ENCODE measurements around the gene RIPOR3. TPM values are rescaled to one million over a fixed set of nuclear protein-coding genes. Genes with fewer than 3 reads are reported as not detected.

The RIPOR3 gene
- total and polyA plus RNA-seq, 9 of the 15 experiments (the other 6 are each of a cell fraction or from before 2014, with no cell fraction given), result 3.3 to 62.7 (median 21.4) TPM

DNA sequence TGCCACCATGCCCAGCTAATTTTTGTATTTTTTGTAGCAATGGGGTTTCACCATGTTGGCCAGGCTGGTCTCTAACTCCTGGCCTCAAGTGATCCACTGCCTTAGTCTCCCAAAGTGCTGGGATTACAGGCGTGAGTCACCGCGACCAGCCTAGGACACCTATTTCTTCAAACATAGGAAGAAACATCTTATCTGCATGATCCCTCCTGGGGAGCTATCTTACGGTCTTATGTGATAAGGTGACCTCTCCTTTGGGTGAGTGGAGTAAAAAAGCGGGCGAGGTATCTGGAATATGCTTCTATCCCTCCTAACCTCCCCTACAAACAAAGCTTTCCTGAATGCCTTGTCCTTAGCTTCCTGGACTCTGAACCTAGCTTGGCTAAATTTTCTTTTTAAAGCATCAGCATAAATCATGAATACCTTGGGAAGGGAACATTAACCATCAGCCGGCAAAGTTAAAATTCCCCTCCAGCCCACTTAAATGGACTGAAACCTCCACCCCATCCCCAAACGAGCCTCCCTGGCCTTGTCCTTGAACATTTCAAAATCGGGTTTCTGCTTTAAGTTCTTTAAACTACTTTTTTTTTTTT is 24.5 kb downstream of the RIPOR3 start (continued):
- no peak for TF ChIP-seq ZNF507 (tag; conservative IDR thresholded peaks at IDR 0.05)
- no peak for TF ChIP-seq ZNF197 (CRISPR knock-in tag; IDR thresholded peaks at IDR 0.05; ENCODE audit: low read depth)
- TF ChIP-seq, protein P1, sequence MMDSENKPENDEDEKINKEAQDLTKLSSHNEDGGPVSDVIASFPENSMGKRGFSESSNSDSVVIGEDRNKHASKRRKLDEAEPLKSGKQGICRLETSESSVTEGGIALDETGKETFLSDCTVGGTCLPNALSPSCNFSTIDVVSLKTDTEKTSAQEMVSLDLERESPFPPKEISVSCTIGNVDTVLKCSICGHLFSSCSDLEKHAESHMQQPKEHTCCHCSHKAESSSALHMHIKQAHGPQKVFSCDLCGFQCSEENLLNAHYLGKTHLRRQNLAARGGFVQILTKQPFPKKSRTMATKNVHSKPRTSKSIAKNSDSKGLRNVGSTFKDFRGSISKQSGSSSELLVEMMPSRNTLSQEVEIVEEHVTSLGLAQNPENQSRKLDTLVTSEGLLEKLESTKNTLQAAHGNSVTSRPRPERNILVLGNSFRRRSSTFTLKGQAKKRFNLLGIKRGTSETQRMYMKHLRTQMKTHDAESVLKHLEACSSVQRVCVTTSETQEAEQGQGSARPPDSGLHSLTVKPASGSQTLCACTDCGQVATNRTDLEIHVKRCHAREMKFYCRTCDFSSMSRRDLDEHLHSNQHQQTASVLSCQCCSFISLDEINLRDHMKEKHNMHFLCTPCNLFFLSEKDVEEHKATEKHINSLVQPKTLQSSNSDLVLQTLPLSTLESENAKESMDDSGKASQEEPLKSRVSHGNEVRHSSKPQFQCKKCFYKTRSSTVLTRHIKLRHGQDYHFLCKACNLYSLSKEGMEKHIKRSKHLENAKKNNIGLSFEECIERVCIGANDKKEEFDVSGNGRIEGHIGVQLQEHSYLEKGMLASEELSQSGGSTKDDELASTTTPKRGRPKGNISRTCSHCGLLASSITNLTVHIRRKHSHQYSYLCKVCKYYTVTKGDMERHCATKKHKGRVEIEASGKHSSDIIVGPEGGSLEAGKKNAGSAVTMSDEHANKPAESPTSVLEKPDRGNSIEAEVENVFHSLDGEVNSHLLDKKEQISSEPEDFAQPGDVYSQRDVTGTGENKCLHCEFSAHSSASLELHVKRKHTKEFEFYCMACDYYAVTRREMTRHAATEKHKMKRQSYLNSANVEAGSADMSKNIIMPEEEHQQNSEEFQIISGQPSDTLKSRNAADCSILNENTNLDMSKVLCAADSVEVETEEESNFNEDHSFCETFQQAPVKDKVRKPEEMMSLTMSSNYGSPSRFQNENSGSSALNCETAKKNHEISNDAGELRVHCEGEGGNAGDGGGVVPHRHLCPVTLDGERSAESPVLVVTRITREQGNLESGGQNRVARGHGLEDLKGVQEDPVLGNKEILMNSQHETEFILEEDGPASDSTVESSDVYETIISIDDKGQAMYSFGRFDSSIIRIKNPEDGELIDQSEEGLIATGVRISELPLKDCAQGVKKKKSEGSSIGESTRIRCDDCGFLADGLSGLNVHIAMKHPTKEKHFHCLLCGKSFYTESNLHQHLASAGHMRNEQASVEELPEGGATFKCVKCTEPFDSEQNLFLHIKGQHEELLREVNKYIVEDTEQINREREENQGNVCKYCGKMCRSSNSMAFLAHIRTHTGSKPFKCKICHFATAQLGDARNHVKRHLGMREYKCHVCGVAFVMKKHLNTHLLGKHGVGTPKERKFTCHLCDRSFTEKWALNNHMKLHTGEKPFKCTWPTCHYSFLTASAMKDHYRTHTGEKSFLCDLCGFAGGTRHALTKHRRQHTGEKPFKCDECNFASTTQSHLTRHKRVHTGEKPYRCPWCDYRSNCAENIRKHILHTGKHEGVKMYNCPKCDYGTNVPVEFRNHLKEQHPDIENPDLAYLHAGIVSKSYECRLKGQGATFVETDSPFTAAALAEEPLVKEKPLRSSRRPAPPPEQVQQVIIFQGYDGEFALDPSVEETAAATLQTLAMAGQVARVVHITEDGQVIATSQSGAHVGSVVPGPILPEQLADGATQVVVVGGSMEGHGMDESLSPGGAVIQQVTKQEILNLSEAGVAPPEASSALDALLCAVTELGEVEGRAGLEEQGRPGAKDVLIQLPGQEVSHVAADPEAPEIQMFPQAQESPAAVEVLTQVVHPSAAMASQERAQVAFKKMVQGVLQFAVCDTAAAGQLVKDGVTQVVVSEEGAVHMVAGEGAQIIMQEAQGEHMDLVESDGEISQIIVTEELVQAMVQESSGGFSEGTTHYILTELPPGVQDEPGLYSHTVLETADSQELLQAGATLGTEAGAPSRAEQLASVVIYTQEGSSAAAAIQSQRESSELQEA (IDR thresholded peaks at IDR 0.05; ENCODE audit: low read depth), result no peak
- TF ChIP-seq, protein P2, sequence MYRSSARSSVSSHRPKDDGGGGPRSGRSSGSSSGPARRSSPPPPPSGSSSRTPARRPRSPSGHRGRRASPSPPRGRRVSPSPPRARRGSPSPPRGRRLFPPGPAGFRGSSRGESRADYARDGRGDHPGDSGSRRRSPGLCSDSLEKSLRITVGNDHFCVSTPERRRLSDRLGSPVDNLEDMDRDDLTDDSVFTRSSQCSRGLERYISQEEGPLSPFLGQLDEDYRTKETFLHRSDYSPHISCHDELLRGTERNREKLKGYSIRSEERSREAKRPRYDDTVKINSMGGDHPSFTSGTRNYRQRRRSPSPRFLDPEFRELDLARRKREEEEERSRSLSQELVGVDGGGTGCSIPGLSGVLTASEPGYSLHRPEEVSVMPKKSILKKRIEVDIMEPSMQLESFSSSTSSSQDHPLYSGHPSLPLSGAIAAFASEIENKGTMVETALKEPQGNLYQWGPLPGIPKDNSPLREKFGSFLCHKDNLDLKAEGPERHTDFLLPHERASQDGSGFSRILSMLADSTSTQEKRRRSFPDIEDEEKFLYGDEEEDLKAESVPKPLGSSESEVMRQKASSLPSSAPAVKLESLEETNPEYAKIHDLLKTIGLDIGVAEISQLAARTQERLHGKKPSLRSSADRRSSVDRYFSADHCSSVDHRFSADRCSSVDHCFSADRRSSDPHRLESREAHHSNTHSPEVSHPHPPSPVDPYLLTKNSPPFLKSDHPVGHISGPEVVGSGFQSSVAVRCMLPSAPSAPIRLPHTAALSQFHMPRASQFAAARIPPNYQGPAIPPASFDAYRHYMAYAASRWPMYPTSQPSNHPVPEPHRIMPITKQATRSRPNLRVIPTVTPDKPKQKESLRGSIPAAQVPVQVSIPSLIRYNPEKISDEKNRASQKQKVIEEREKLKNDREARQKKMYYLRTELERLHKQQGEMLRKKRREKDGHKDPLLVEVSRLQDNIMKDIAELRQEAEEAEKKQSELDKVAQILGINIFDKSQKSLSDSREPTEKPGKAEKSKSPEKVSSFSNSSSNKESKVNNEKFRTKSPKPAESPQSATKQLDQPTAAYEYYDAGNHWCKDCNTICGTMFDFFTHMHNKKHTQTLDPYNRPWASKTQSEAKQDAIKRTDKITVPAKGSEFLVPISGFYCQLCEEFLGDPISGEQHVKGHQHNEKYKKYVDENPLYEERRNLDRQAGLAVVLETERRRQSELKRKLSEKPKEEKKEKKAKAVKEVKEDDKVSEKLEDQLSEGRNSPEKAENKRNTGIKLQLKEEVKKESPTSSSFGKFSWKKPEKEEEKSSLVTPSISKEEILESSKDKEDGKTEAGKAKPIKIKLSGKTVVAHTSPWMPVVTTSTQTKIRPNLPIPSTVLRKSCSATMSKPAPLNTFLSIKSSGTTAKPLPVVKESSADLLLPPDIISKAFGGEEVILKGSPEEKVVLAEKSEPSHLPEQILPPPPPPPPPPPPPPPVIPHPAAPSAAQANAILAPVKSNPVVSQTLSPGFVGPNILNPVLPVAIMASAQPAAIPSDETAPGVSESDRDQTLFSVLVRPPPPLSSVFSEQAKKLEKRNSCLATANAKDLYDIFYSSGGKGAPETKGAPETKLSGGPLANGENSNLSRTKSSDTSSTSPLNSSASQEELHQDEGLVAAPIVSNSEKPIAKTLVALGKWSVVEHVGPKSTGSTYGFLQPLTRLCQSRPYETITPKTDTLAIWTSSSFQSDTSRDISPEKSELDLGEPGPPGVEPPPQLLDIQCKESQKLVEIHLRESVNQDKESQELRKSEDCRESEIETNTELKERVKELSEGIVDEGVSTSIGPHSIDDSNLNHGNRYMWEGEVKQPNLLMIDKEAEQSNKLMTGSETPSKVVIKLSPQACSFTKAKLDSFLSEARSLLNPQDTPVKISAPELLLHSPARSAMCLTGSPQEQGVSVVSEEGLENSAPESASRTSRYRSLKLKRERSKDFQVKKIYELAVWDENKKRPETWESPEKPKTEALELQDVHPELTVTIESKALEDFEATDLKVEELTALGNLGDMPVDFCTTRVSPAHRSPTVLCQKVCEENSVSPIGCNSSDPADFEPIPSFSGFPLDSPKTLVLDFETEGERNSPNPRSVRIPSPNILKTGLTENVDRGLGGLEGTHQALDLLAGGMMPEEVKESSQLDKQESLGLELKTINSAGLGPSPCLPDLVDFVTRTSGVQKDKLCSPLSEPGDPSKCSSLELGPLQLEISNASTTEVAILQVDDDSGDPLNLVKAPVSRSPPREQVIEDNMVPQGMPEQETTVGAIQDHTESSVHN (IDR thresholded peaks at IDR 0.05; ENCODE audit: borderline replicate concordance in 1 of 2, low read depth in 1 of 2), result no peak
- TF ChIP-seq, protein P3, sequence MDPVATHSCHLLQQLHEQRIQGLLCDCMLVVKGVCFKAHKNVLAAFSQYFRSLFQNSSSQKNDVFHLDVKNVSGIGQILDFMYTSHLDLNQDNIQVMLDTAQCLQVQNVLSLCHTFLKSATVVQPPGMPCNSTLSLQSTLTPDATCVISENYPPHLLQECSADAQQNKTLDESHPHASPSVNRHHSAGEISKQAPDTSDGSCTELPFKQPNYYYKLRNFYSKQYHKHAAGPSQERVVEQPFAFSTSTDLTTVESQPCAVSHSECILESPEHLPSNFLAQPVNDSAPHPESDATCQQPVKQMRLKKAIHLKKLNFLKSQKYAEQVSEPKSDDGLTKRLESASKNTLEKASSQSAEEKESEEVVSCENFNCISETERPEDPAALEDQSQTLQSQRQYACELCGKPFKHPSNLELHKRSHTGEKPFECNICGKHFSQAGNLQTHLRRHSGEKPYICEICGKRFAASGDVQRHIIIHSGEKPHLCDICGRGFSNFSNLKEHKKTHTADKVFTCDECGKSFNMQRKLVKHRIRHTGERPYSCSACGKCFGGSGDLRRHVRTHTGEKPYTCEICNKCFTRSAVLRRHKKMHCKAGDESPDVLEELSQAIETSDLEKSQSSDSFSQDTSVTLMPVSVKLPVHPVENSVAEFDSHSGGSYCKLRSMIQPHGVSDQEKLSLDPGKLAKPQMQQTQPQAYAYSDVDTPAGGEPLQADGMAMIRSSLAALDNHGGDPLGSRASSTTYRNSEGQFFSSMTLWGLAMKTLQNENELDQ (CRISPR knock-in tag; IDR thresholded peaks at IDR 0.05; ENCODE audit: borderline replicate concordance), result no peak
- TF ChIP-seq HNRNPK (IDR thresholded peaks at IDR 0.05; ENCODE audit: low read depth, low read length, poor library complexity, severe bottlenecking), result no peak

All from K562 (cell line).